Fibroblast of mammary gland (primary cell): ENCODE data around the gene POLN.

Experiments
- DNase-seq: peaks from one replicate; pipeline ENCODE4 v3.0.0-alpha.2; 2010; ENCODE audit warnings: low read depth
- H3K4me3 ChIP-seq: 2 replicates; pipeline ENCODE4 v1.5.1; 2011; ENCODE audit warnings: low read depth, mild to moderate bottlenecking, low read length, moderate library complexity; ENCODE audit not compliant: control insufficient read depth
- TF ChIP-seq, protein P1 (sequence below): conservative IDR thresholded peaks from 2 replicates; pipeline ENCODE4 v1.5.1; 2011; ENCODE audit warnings: low read depth, low read length, inconsistent platforms; ENCODE audit not compliant: control insufficient read depth, insufficient read depth

Gene POLN

GRCh38 chr4:2182994-2183393 lies 58.9 kb downstream of the POLN start:
- H3K4me3 ChIP-seq, result no peak overlapping the region
- DNase-seq, result peak; percentile 64
- TF ChIP-seq, protein P1, sequence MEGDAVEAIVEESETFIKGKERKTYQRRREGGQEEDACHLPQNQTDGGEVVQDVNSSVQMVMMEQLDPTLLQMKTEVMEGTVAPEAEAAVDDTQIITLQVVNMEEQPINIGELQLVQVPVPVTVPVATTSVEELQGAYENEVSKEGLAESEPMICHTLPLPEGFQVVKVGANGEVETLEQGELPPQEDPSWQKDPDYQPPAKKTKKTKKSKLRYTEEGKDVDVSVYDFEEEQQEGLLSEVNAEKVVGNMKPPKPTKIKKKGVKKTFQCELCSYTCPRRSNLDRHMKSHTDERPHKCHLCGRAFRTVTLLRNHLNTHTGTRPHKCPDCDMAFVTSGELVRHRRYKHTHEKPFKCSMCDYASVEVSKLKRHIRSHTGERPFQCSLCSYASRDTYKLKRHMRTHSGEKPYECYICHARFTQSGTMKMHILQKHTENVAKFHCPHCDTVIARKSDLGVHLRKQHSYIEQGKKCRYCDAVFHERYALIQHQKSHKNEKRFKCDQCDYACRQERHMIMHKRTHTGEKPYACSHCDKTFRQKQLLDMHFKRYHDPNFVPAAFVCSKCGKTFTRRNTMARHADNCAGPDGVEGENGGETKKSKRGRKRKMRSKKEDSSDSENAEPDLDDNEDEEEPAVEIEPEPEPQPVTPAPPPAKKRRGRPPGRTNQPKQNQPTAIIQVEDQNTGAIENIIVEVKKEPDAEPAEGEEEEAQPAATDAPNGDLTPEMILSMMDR, result no peak

DNA sequence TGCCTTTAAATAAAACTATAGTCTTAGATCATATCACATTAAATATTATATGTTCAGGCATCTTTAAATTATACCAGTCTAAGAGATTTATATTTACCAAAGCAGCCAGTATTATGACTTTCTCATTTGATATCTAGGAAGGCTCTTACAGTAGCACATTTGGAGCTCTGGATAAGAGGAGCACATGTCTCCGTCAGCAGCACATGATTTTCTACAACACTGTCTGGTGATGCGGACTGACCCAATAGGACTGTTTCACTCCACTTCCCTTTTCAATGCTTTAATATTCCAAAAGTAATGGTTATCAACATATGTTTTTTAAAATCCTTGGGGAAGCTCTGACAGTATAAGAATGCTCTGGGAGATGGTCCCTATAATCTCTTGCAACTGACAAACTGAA lies 61.5 kb downstream of the POLN start:
- DNase-seq, result no peak
- H3K4me3 ChIP-seq, result no peak overlapping the region

DNA sequence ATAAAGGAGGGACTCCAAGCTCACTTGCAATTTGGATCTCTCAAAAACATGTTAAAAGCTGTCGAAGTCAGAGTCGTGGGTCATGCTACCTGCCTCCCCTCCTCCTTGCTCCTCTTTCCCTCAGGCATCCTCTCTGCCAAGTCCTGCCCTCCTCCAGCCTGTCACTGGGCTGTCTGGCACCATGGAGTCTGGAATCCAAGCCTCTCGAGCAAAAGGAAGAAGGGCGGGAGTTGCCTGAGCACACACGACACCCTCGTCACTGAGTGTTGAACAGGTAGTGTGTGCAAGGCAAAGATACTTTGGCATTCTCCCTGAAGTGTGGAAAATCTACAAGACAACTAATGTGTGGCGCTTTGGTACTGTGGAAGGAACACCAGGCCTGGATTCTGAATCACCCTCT lies 62.2 kb downstream of the POLN start:
- DNase-seq, result no peak
- TF ChIP-seq, protein P1, result no peak
- H3K4me3 ChIP-seq, result no peak overlapping the region

More for the DNA sequence above, 61.5 kb downstream of the POLN start:
- TF ChIP-seq, protein P1, result no peak

GRCh38 chr4:2178986-2179385 lies 62.9 kb downstream of the POLN start:
- DNase-seq, result no peak
- no peak overlapping the region for H3K4me3 ChIP-seq
- TF ChIP-seq, protein P1, result no peak

GRCh38 chr4:2177443-2178093 lies 64.4 kb downstream of the POLN start:
- DNase-seq, result no peak
- TF ChIP-seq, protein P1, result no peak
- no peak overlapping the region for H3K4me3 ChIP-seq

GRCh38 chr4:2175990-2176698 lies 65.8 kb downstream of the POLN start:
- TF ChIP-seq, protein P1, result no peak
- H3K4me3 ChIP-seq, result no peak overlapping the region
- DNase-seq, result no peak
